Mesodermal cell (in vitro differentiated cells): ENCODE measurements around the gene NELFA.
A peak's percentile ranks its signal among the peaks of the same experiment; 100 is the strongest.

Experiments used
- H3K27ac ChIP-seq: 2 replicates; pipeline ENCODE4 v1.7.0; 2013; ENCODE audit warnings: mild to moderate bottlenecking, low read depth, low read length, moderate library complexity; ENCODE audit not compliant: severe bottlenecking
- H3K36me3 ChIP-seq: 2 replicates; pipeline ENCODE4 v1.7.1; 2013; ENCODE audit warnings: mild to moderate bottlenecking, low read length, moderate library complexity; ENCODE audit not compliant: control insufficient read depth, insufficient read depth
- H3K4me1 ChIP-seq: one replicate; pipeline ENCODE4 v1.7.1; 2013; ENCODE audit warnings: mild to moderate bottlenecking, low read length; ENCODE audit not compliant: insufficient read depth, control insufficient read depth, poor library complexity, severe bottlenecking
- H3K4me3 ChIP-seq: 2 replicates; pipeline ENCODE4 v1.7.0; 2013; ENCODE audit warnings: low read length, control low read depth, mild to moderate bottlenecking; ENCODE audit not compliant: insufficient read depth, poor library complexity, severe bottlenecking; ENCODE audit errors: extremely low read depth
- H3K9me3 ChIP-seq: 2 replicates; pipeline ENCODE4 v1.7.1; 2013; ENCODE audit warnings: mild to moderate bottlenecking, low read length, moderate library complexity; ENCODE audit not compliant: control insufficient read depth
- WGBS, 2 experiments: methylation state at CpG; one replicate each; pipeline ENCODE4 v1.1.5; 2013; ENCODE audit warnings: missing lambda C conversion rate in 2 of 2; ENCODE audit not compliant: insufficient coverage in 2 of 2; 5-methylcytosine and 5-hydroxymethylcytosine counted together

NELFA gene

DNA sequence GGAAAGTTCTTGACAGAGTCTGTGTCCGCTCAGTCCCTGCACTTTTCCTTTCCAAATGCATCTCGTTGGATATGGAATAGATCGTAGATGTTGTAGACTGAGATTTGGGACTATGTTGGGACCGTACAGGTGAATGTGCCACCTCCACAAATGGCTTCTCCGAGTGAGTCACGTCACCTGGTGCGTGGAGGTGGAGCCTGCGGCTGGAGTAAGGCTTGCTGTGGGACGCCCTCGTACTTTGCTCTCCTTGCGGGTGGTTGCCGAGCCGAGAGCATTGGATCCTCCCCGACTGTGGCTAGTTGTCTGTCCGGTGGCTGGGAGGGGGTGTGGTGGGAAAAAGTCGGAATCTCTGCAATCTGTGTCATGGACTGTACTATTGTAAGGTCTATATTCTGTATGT, 60.5 kb downstream of the NELFA start:
- no peak overlapping the region for H3K4me3 ChIP-seq
- no peak overlapping the region for H3K27ac ChIP-seq
- no peaks in the 10 kb centered on the region for H3K9me3 ChIP-seq
- H3K36me3 ChIP-seq = peaks cover 82% of the 10 kb centered on the region
- H3K4me1 ChIP-seq = no peaks in the 10 kb centered on the region
- WGBS, 2 experiments = 94 to 97% methylated on average over 13 to 16 of the region's 16 CpGs

DNA sequence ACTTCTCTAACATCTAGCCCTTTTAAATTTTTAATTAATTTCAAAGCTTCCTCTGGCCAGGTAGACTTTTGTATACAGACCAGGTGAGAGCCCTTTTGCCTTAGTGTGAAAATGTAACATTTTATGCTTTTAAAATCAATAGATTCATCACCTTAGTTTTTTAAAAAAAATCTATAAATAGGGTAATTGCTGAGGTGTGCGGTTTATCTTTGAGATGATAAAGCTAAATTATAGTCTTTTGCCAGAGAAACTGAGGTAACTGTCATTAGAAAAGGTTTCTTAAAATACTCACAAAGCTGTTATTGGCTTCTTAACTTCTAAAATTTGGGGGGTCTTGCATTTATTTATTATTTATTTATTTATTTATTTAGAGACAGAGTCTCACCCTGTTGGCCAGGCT, 62.9 kb downstream of the NELFA start:
- Histone ChIP-seq H3K36me3 (peaks cover 82% of the 10 kb centered on the region), H3K9me3 (no peaks in the 10 kb centered on the region), H3K27ac (no peak overlapping the region), H3K4me1 (no peaks in the 10 kb centered on the region), H3K4me3 (no peak overlapping the region)
- no CpG with 5 or more reads among the region's 1 CpG for WGBS, 2 experiments

DNA sequence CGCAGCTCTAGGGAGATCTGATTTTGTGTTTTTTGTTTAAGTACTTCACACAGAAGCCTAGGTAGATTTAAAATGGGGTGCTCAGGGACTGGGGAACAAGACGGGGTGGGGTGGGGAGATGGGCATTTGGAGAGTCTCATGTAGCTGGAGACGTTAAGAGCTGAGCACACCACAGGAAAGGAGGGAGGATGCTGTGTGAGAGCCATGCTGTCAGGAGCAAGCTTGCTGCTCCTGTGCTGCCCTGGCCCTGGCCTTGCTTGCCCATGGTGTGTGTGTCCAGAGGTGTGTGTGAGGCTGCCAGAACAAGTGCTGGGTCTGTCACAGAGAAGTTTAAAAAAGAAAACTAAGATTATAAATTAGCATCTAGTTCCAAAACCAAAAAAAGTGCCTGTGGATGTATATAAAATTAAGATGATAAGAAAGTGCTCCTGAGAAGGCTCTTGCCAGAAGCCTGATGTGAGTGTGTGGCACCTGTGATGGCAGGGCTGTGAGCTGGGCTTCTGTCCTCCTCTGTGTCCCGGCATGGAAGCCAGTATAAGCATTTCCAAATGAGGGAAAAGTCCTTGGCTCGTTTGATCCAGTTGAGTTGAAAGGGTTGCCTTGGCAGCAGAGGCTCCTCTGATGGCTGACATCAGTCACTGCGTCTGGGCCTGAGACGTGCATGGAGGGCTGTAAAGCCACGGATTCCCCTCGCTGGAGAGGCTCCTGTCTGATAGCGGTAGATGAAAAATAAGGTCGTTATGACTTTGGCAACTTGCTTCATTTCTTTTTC, 63.5 kb downstream of the NELFA start:
- H3K4me1 ChIP-seq = peaks cover 1% of the 10 kb centered on the region
- no peak overlapping the region for H3K4me3 ChIP-seq
- 86 to 88% methylated on average over 10 to 11 of the region's 11 CpGs for WGBS, 2 experiments
- H3K27ac ChIP-seq = no peak overlapping the region
- no peaks in the 10 kb centered on the region for H3K9me3 ChIP-seq
- peaks cover 83% of the 10 kb centered on the region for H3K36me3 ChIP-seq

DNA sequence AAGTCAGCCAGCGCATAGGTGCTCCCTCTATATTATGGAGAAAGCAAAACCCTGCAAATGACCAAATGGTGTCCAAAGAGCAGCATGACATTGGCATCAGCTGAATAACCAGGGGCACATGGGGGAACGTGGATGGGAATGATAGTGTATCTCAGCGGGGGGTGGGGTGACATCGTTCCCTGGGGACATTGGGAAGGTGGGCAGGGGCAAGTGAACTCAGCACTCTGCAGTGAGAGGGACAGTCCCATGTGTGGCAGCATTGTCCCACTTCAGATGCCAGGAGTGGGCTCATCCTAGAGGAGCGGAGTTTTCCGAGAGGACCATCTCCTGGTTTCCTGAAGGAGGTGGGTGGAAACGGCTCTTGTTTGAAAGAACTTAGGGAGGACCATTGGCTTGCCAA, 64.8 kb downstream of the NELFA start:
- H3K4me3 ChIP-seq = no peak overlapping the region
- no peak overlapping the region for H3K27ac ChIP-seq
- no peaks in the 10 kb centered on the region for H3K9me3 ChIP-seq
- H3K4me1 ChIP-seq = peaks cover 9% of the 10 kb centered on the region
- H3K36me3 ChIP-seq = peaks cover 87% of the 10 kb centered on the region
- WGBS, 2 experiments = 94% methylated on average over 4 to 6 of the region's 7 CpGs

DNA sequence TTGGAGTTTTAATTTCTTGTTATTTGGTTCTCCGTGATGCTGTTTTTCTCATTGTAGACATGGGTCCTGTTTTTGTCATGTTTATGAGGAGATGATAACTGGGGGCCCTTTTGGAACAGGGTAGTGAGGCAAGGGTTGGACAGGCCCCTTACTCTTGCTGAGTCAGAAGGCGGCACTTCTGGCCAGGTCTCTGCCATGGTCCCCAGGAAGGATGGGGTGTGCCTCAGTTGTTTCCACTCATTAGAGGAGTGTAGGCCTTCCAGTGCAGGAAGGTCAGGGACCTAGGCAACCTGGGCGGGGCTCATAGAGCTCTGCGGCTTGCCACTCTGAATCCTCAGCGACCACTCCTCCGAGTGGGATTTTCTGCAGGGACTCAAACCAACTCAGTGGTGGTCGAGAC, 68.2 kb downstream of the NELFA start:
- Histone ChIP-seq H3K9me3 (no peaks in the 10 kb centered on the region), H3K36me3 (peaks cover 86% of the 10 kb centered on the region), H3K4me3 (no peak overlapping the region), H3K4me1 (peaks cover 9% of the 10 kb centered on the region), H3K27ac (no peak overlapping the region)
- 95 to 100% methylated on average over 6 to 7 of the region's 7 CpGs for WGBS, 2 experiments

DNA sequence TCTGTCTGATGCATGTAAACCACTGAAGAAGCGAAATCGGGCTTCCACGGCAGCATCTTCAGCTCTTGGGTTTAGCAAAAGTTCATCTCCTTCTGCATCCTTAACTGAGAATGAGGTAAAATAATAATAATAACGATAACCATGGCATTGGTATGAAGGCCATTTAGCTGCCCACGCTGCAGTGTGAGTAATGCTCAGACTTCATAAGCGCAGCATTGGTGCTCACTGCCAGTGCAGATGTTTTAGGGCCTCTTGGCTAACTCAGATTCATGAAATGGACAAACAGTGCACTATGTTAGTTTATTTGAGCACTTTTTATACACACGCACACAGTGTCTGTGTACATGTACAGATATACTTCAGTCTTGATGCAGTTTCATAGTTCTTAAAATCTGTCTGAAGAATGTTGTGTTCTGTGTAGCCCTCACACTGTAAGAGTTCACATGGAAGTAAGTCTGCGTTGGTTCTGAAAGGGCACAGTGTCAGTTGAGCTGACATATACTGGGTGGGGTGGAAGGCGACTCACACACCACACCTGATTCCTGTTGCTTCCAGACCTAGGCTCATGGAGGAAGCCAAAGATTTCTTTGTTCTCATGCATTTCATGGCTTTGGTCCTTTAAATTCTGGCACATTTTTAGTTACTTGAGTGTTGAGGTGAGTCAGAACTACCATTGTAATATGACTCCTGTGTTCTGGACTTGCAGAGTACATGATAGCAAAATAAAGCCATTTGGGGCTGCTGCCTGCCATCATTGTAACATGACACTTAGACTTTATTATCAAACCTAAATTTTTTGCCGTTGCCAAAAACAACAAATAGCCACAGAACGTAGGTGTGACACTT, 68.9 kb downstream of the NELFA start:
- peaks cover 9% of the 10 kb centered on the region for H3K4me1 ChIP-seq
- 96 to 98% methylated on average over 7 to 9 of the region's 11 CpGs for WGBS, 2 experiments
- H3K36me3 ChIP-seq = peaks cover 86% of the 10 kb centered on the region
- no peak overlapping the region for H3K4me3 ChIP-seq
- H3K9me3 ChIP-seq = no peaks in the 10 kb centered on the region
- H3K27ac ChIP-seq = peak overlapping the region; percentile 54

DNA sequence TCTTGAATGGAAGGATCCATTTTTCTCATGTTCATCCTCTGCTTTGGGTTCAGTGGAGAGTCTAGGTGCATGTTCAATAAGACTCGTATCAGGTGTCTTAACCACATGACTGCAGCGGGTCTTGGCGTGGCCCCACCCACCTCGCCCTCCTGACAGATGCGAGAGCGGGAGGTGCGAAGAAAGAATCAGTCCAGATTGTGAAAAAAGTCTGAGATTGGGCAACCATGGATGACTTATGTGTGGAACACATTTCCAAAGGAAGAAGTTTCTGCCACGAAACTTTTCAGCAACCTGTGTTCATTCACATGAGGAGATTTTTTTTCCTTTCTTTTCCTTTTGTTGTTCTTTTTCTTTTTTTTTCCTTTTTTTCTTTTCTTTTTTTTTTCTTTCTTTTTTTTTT, 70.7 kb downstream of the NELFA start:
- Histone ChIP-seq H3K36me3 (peaks cover 85% of the 10 kb centered on the region), H3K27ac (no peak overlapping the region), H3K9me3 (no peaks in the 10 kb centered on the region), H3K4me1 (peaks cover 9% of the 10 kb centered on the region), H3K4me3 (no peak overlapping the region)
- 93 to 95% methylated on average over 4 to 6 of the region's 8 CpGs for WGBS, 2 experiments

DNA sequence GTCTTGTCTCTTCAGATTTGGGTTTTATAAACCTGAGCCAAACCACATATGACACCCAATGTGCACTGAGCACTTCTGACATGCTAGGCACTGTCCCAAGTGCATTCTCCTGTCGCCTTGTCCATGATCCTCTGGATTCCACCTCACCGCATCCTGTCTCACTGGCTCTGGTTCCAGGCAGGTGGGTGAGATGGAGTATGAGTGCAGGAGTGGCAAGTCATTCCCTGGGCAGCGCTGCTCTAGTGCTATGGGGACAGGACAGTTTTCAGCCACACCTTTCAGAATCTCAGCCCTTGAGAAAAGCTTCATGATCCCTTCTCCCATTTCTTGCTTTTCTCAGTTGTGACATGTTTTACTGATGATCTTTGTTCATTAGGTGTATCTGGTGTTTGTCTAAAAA, 71.2 kb downstream of the NELFA start:
- 83% methylated on average over 1 of the region's 3 CpGs; no CpG with 5 or more reads in 1 of the 2 experiments for WGBS, 2 experiments
- H3K9me3 ChIP-seq = no peaks in the 10 kb centered on the region
- no peak overlapping the region for H3K27ac ChIP-seq
- H3K36me3 ChIP-seq = peaks cover 85% of the 10 kb centered on the region
- no peak overlapping the region for H3K4me3 ChIP-seq
- H3K4me1 ChIP-seq = peaks cover 9% of the 10 kb centered on the region

DNA sequence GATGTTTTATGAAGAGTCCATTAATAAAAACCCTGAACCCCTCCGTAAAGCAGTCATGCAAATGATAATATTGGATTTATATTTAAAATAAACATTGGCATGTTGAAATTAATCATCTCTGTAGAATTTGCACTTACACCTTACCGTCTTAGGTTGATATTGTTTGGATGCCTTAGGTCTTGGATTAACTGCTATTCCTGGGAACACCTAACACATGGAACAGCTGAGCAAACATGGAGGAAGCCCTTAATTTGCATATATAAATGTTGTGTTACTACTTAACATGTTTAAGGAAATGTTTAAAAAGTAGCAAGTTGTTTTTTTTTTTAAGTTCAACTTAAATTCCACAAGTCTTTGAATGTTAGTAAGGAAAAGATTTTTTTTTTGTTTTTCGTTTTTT, 75.1 kb downstream of the NELFA start:
- H3K4me3 ChIP-seq = no peak overlapping the region
- 71% methylated on average over 1 of the region's 3 CpGs; no CpG with 5 or more reads in 1 of the 2 experiments for WGBS, 2 experiments
- no peaks in the 10 kb centered on the region for H3K4me1 ChIP-seq
- no peaks in the 10 kb centered on the region for H3K9me3 ChIP-seq
- no peak overlapping the region for H3K27ac ChIP-seq
- H3K36me3 ChIP-seq = peaks cover 85% of the 10 kb centered on the region

DNA sequence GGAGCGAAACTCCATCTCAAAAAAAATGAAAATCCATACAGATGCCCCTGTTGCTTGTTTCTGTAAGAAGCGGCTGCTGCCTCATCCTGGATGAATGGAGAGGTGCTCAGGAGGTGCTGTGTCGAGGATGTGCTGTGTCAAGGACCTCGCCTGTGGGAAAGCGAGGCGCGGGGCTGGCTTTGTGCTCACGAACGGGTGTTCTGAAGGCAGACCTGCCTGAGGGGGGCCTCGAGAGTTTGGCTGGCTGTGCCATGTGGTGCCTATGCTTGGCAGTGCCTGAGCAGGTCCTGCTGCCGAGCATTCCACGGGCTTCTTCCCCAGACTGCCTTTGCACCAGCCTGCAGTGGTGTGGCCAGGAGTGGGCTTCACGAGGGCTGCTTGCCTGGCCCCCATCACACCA, 76.0 kb downstream of the NELFA start:
- 93 to 99% methylated on average over 12 to 13 of the region's 13 CpGs for WGBS, 2 experiments
- Histone ChIP-seq H3K4me3 (no peak overlapping the region), H3K36me3 (peaks cover 79% of the 10 kb centered on the region), H3K9me3 (no peaks in the 10 kb centered on the region), H3K27ac (no peak overlapping the region), H3K4me1 (no peaks in the 10 kb centered on the region)
